Karpas-422 (cell line): Measurements from ENCODE around the gene GOLGA6D. TPM values are rescaled to one million over a fixed set of nuclear protein-coding genes. Genes with fewer than 3 reads are reported as not detected.
"Not testable (repeated sequence)": the region's sequence is repeated elsewhere in the genome, so short reads cannot be mapped to it uniquely, and the experiment has no call there.

ENCODE experiments used
- DNase-seq: peaks from one replicate; pipeline ENCODE4 v3.0.0-alpha.2; 2015
- H2AFZ ChIP-seq: fragments of 200-600 bp; sonication (generic); 2 replicates; pipeline ENCODE4 v1.6.1; 2014; ENCODE audit warnings: antibody characterized with exemption, low read length, mixed read lengths
- H3K27ac ChIP-seq: fragments of 200-600 bp; sonication (generic); 2 replicates; pipeline ENCODE4 v1.5.1; 2014; ENCODE audit warnings: mild to moderate bottlenecking, low read length, moderate library complexity
- H3K27me3 ChIP-seq: fragments of 200-600 bp; sonication (generic); 2 replicates; pipeline ENCODE4 v1.6.1; 2014; ENCODE audit warnings: low read length, mixed read lengths
- H3K36me3 ChIP-seq: fragments of 200-600 bp; sonication (generic); 2 replicates; pipeline ENCODE4 v1.6.1; 2014; ENCODE audit warnings: low read length, mixed read lengths; ENCODE audit not compliant: insufficient read depth
- H3K4me1 ChIP-seq: fragments of 200-600 bp; sonication (generic); 2 replicates; pipeline ENCODE4 v1.6.1; 2014; ENCODE audit warnings: mild to moderate bottlenecking, low read length, mixed read lengths
- H3K4me2 ChIP-seq: fragments of 200-600 bp; sonication (generic); 2 replicates; pipeline ENCODE4 v1.6.1; 2014; ENCODE audit warnings: low read length, low read depth, mild to moderate bottlenecking; ENCODE audit not compliant: poor library complexity, severe bottlenecking
- H3K4me3 ChIP-seq: fragments of 200-600 bp; sonication (generic); 2 replicates; pipeline ENCODE4 v1.5.1; 2014; ENCODE audit warnings: mild to moderate bottlenecking, antibody characterized with exemption, low read length, mixed read lengths
- H3K79me2 ChIP-seq: fragments of 200-600 bp; sonication (generic); 2 replicates; pipeline ENCODE4 v1.6.1; 2014; ENCODE audit warnings: mild to moderate bottlenecking, low read length, mixed read lengths
- H3K9ac ChIP-seq: fragments of 200-600 bp; sonication (generic); 2 replicates; pipeline ENCODE4 v1.6.0; 2014; ENCODE audit warnings: low read length
- H3K9me2 ChIP-seq: fragments of 200-600 bp; sonication (generic), shearing (Covaris generic); replicated peaks from 2 replicates; pipeline ENCODE4 v1.6.0; 2014; ENCODE audit warnings: mild to moderate bottlenecking, low read length, moderate library complexity; ENCODE audit not compliant: insufficient read depth
- H3K9me3 ChIP-seq: fragments of 300-700, 200-600 bp; sonication (generic); 2 replicates; pipeline ENCODE4 v1.6.1; 2014; ENCODE audit warnings: low read length, mixed read lengths
- H4K20me1 ChIP-seq: fragments of 200-600 bp; sonication (generic); 2 replicates; pipeline ENCODE4 v1.6.1; 2014; ENCODE audit warnings: mild to moderate bottlenecking, antibody characterized with exemption, low read length, low read depth; ENCODE audit not compliant: insufficient read depth
- total RNA-seq: library from RNA; depleted of rRNA; stranded (reverse); fragments of >200 nt; shearing (Covaris generic); gene quantifications from 2 replicates; pipeline ENCODE4 v1.2.3, GENCODE V29; 2014; ENCODE audit warnings: low replicate concordance

GOLGA6D gene
- total RNA-seq, 1 experiment from 2014 or later, result not detected

GRCh38 chr15:75332093-75332492 lies 49.5 kb downstream of the GOLGA6D start:
- not testable (repeated sequence) for H3K9ac ChIP-seq, H3K9me3 ChIP-seq, H3K4me3 ChIP-seq, H3K36me3 ChIP-seq, H4K20me1 ChIP-seq, H3K27ac ChIP-seq, H2AFZ ChIP-seq, H3K27me3 ChIP-seq, H3K9me2 ChIP-seq, H3K4me2 ChIP-seq
- DNase-seq, result peak; percentile 53
- H3K79me2 ChIP-seq, result peaks cover 10% of the 10 kb centered on the region
- peaks cover 23% of the 10 kb centered on the region for H3K4me1 ChIP-seq

GRCh38 chr15:75333654-75334419 lies 51.2 kb downstream of the GOLGA6D start:
- H3K4me3 ChIP-seq, H3K36me3 ChIP-seq, H4K20me1 ChIP-seq, H3K9me2 ChIP-seq, H3K4me2 ChIP-seq, H3K27ac ChIP-seq, H3K27me3 ChIP-seq, H3K9ac ChIP-seq, H3K9me3 ChIP-seq: not testable (repeated sequence)
- H2AFZ ChIP-seq, result peak overlapping the region; percentile 43; the same call in 1 of the 2 replicates
- peaks cover 10% of the 10 kb centered on the region for H3K79me2 ChIP-seq
- DNase-seq, result peak; percentile 67
- H3K4me1 ChIP-seq, result peaks cover 23% of the 10 kb centered on the region

GRCh38 chr15:75335313-75335704 lies 52.7 kb downstream of the GOLGA6D start:
- DNase-seq, result no peak
- Histone ChIP-seq H3K4me2 (peak overlapping the region; percentile 96), H2AFZ (peak overlapping the region; percentile 1; the same call in 1 of the 2 replicates), H3K4me1 (peaks cover 23% of the 10 kb centered on the region), H3K27me3 (no peaks in the 10 kb centered on the region), H3K9me2 (no peaks in the 10 kb centered on the region), H3K27ac (no peak overlapping the region), H3K79me2 (peaks cover 10% of the 10 kb centered on the region), H3K9ac (peak overlapping the region; percentile 80), H3K9me3 (no peaks in the 10 kb centered on the region), H4K20me1 (no peaks in the 10 kb centered on the region), H3K36me3 (no peaks in the 10 kb centered on the region), H3K4me3 (peak overlapping the region; percentile 73)

- peak within 1 kb of the TSS; percentile 96 for H3K4me2 ChIP-seq
- H2AFZ ChIP-seq, result peak within 1 kb of the TSS; percentile 1; the same call in 1 of the 2 replicates
- H3K4me1 ChIP-seq, result peaks cover 23% of the 10 kb centered on the region
- H3K9me2 ChIP-seq, result no peaks in the 10 kb centered on the region
- no peaks in the 10 kb centered on the region for H3K36me3 ChIP-seq
- DNase-seq, result peak; percentile 97
- H3K9me3 ChIP-seq, result no peaks in the 10 kb centered on the region
- H3K27me3 ChIP-seq, result no peaks in the 10 kb centered on the region
- no peaks in the 10 kb centered on the region for H4K20me1 ChIP-seq
- peak within 1 kb of the TSS; percentile 80 for H3K9ac ChIP-seq
- no peak within 1 kb of the TSS; the same call in 1 of the 2 replicates for H3K27ac ChIP-seq
- peaks cover 10% of the 10 kb centered on the region for H3K79me2 ChIP-seq
- peak within 1 kb of the TSS; percentile 73 for H3K4me3 ChIP-seq
Observed at GRCh38 chr15:75335705-75336355, 53.2 kb downstream of the GOLGA6D start, which contains the start of gene COMMD4. Gene COMMD4, plus strand, starts transcription at chr15:75336063. Its CDS starts 27 bp downstream, at chr15:75336090.

GRCh38 chr15:75338661-75339240 lies 56.1 kb downstream of the GOLGA6D start:
- Histone ChIP-seq H3K4me1 (peaks cover 19% of the 10 kb centered on the region), H3K9me3 (no peaks in the 10 kb centered on the region), H3K9ac (no peak overlapping the region), H3K9me2 (no peaks in the 10 kb centered on the region), H3K79me2 (peaks cover 10% of the 10 kb centered on the region), H3K27me3 (no peaks in the 10 kb centered on the region), H2AFZ (no peak overlapping the region), H3K27ac (no peak overlapping the region), H3K36me3 (no peaks in the 10 kb centered on the region), H3K4me2 (no peak overlapping the region), H4K20me1 (no peaks in the 10 kb centered on the region), H3K4me3 (no peak overlapping the region)
- DNase-seq, result no peak

GRCh38 chr15:75339531-75340240 lies 57.1 kb downstream of the GOLGA6D start:
- H3K4me3 ChIP-seq, result no peak overlapping the region
- DNase-seq, result no peak
- H3K27me3 ChIP-seq, result no peaks in the 10 kb centered on the region
- no peak overlapping the region for H3K9ac ChIP-seq
- H4K20me1 ChIP-seq, result no peaks in the 10 kb centered on the region
- H3K27ac ChIP-seq, result no peak overlapping the region
- no peak overlapping the region for H2AFZ ChIP-seq
- peaks cover 10% of the 10 kb centered on the region for H3K79me2 ChIP-seq
- H3K4me1 ChIP-seq, result peaks cover 17% of the 10 kb centered on the region
- no peaks in the 10 kb centered on the region for H3K36me3 ChIP-seq
- no peaks in the 10 kb centered on the region for H3K9me3 ChIP-seq
- no peaks in the 10 kb centered on the region for H3K9me2 ChIP-seq
- no peak overlapping the region for H3K4me2 ChIP-seq

GRCh38 chr15:75342221-75342620 lies 59.6 kb downstream of the GOLGA6D start:
- H3K27me3 ChIP-seq, result no peaks in the 10 kb centered on the region
- H3K4me1 ChIP-seq, result peaks cover 8% of the 10 kb centered on the region
- no peak overlapping the region for H3K4me3 ChIP-seq
- no peaks in the 10 kb centered on the region for H3K9me2 ChIP-seq
- H3K79me2 ChIP-seq, result no peaks in the 10 kb centered on the region
- no peak overlapping the region for H3K27ac ChIP-seq
- no peaks in the 10 kb centered on the region for H3K9me3 ChIP-seq
- H2AFZ ChIP-seq, result no peak overlapping the region
- H3K36me3 ChIP-seq, result no peaks in the 10 kb centered on the region
- no peak for DNase-seq
- no peak overlapping the region for H3K9ac ChIP-seq
- H3K4me2 ChIP-seq, result no peak overlapping the region
- H4K20me1 ChIP-seq, result no peaks in the 10 kb centered on the region

GRCh38 chr15:75343953-75344352 lies 61.3 kb downstream of the GOLGA6D start:
- not testable (repeated sequence) for H3K9ac ChIP-seq, H3K9me3 ChIP-seq, H3K4me2 ChIP-seq, H3K27ac ChIP-seq, H2AFZ ChIP-seq, H3K27me3 ChIP-seq, H3K4me3 ChIP-seq, DNase-seq, H3K79me2 ChIP-seq, H3K36me3 ChIP-seq, H3K9me2 ChIP-seq, H4K20me1 ChIP-seq
- H3K4me1 ChIP-seq, result peaks cover 24% of the 10 kb centered on the region
